ENCODE measurements around the gene CD109.

Gene CD109

GRCh38 chr6:73873081-73873480, 177.1 kb downstream of the CD109 start:
- DNase-seq: no peak
